CD4-positive, alpha-beta T cell (primary cell): ENCODE results near the gene DLL3. TPM values are rescaled to one million over a fixed set of nuclear protein-coding genes. Genes with fewer than 3 reads are reported as not detected.

Source experiments
- ATAC-seq: fragments of 200-7000 bp; cut with Tn5 transposase; one replicate; pipeline ENCODE4 v1.10.0; 2022; ENCODE audit warnings: mild to moderate bottlenecking; ENCODE audit not compliant: poor library complexity
- CTCF ChIA-PET: fragments of 350-600 bp; sonication (Branson Sonifier 250); formaldehyde crosslinking; loops from one replicate; lab custom pipeline; 2021; ENCODE audit warnings: antibody characterized with exemption, inconsistent platforms; lab: Charles Lee
- POLR2A ChIA-PET: fragments of 350-600 bp; sonication (Branson Sonifier 250); formaldehyde crosslinking; loops from one replicate; lab custom pipeline; 2021; ENCODE audit warnings: antibody characterized with exemption, inconsistent platforms; lab: Charles Lee
- DNase-seq, 14 experiments: peaks; one replicate each; pipeline ENCODE4 v3.0.0-alpha.2; 2013 to 2020; ENCODE audit warnings: mixed read lengths in 2 of 14
- H3K27ac ChIP-seq, 2 donors: one replicate each; pipeline versions ENCODE4 v1.5.1 to v1.7.0; 2013; ENCODE audit warnings: low read length in 2 of 2, low read depth in 1 of 2, mild to moderate bottlenecking in 1 of 2
- H3K27me3 ChIP-seq, 2 experiments: 1 replicate in 1 of 2; 2 replicates in 1 of 2; pipeline versions ENCODE4 v1.6.1 to v1.7.0; 2013; ENCODE audit warnings: low read length in 2 of 2, control low read depth in 1 of 2, mild to moderate bottlenecking in 1 of 2, moderate library complexity in 1 of 2; ENCODE audit not compliant: insufficient read depth in 2 of 2, control insufficient read depth in 1 of 2
- H3K36me3 ChIP-seq: one replicate; pipeline ENCODE4 v1.6.1; 2013; ENCODE audit warnings: low read length, control low read depth; ENCODE audit not compliant: insufficient read depth
- H3K4me1 ChIP-seq: one replicate; pipeline ENCODE4 v1.6.1; 2013; ENCODE audit warnings: low read length, control low read depth; ENCODE audit not compliant: insufficient read depth
- H3K4me3 ChIP-seq: one replicate; pipeline ENCODE4 v1.5.1; 2013; ENCODE audit warnings: mild to moderate bottlenecking, low read length, moderate library complexity
- H3K9me3 ChIP-seq, 2 experiments: 1 replicate in 1 of 2; 2 replicates in 1 of 2; pipeline versions ENCODE4 v1.6.1 to v1.7.0; 2013; ENCODE audit warnings: low read length in 2 of 2, mild to moderate bottlenecking in 2 of 2, control low read depth in 1 of 2, moderate library complexity in 1 of 2; ENCODE audit not compliant: control insufficient read depth in 1 of 2, insufficient read depth in 1 of 2
- H3K27ac Mint-ChIP-seq: one replicate; pipeline ENCODE4 v1.8.0; 2020; ENCODE audit warnings: mixed read lengths
- H3K27me3 Mint-ChIP-seq: one replicate; pipeline ENCODE4 v1.8.0; 2021; ENCODE audit warnings: mixed read lengths
- H3K36me3 Mint-ChIP-seq: one replicate; pipeline ENCODE4 v1.8.0; 2021; ENCODE audit warnings: low read depth, mixed read lengths
- H3K4me1 Mint-ChIP-seq: one replicate; pipeline ENCODE4 v1.8.0; 2021; ENCODE audit warnings: low read depth, mixed read lengths
- H3K4me3 Mint-ChIP-seq: one replicate; pipeline ENCODE4 v1.8.0; 2020; ENCODE audit warnings: mild to moderate bottlenecking, mixed read lengths
- H3K9me3 Mint-ChIP-seq: one replicate; pipeline ENCODE4 v1.8.0; 2020; ENCODE audit warnings: mixed read lengths
- intact Hi-C, 2 experiments: fragments of 100-400 bp; cut with DNase I in 1 of 2; cut with micrococcal nuclease in 1 of 2; formaldehyde crosslinking; loops; one replicate each; pipeline versions ENCODE4 v1.15.1 to v1.9.0; 2023 to 2025; cut with DNase I, micrococcal nuclease
- total RNA-seq, 174 experiments: library from RNA in 2 of 174; stranded (reverse) in 2 of 174; gene quantifications; one replicate each; pipeline ENCODE4 v1.2.3 and lab custom pipeline; 2021 to 2026
- TF ChIP-seq, protein P1 (sequence below): fragments of 200-600 bp; IDR thresholded peaks from one replicate; pipeline ENCODE4 v1.8.0; 2022; ENCODE audit warnings: antibody characterized with exemption, mild to moderate bottlenecking

DLL3 gene
- total RNA-seq, 2 experiments from 2014 or later, result not detected

DNA sequence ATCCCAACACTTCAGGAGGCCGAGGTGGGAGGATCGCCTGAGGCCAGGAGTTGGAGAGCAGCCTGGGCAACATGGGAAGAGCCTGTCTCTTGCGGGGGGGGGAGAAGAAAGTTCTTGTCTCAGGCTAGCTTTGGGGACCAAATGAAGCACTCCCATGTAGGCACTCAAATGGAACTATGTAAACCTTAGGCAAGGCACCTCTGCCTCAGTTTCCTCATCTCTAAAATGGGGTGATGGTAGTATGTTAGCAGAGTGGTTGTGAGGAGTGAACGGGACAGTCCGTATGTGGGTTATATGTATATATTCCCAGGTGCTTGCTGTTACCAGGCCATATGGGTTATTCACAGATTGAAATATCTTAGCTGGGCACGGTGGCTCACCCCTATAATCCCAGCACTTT, 6.5 kb upstream of the DLL3 start:
- intact Hi-C loops, result no loop called here
- Histone ChIP-seq H3K36me3 (peaks cover 32% of the 10 kb centered on the region), H3K27ac (no peak overlapping the region), H3K4me3 (no peak overlapping the region), H3K27me3 (no peaks in the 10 kb centered on the region), H3K9me3 (no peaks in the 10 kb centered on the region), H3K4me1 (no peaks in the 10 kb centered on the region)
- Mint-ChIP-seq H3K27me3 (peaks cover 6% of the 10 kb centered on the region), H3K36me3 (peaks cover 37% of the 10 kb centered on the region), H3K4me3 (no peak overlapping the region), H3K27ac (no peak overlapping the region), H3K9me3 (no peaks in the 10 kb centered on the region), H3K4me1 (no peaks in the 10 kb centered on the region)
- DNase-seq (no peak), ATAC-seq (no peak)
- CTCF ChIA-PET, result interaction anchor here (0.6 to 1.3 kb wide), 4 partner anchors 11 to 166 kb away, joined by 3 to 7 read pairs (median 4); no protein-coding TSS in a partner anchor
- POLR2A ChIA-PET, result no interaction called here
- TF ChIP-seq, protein P1, sequence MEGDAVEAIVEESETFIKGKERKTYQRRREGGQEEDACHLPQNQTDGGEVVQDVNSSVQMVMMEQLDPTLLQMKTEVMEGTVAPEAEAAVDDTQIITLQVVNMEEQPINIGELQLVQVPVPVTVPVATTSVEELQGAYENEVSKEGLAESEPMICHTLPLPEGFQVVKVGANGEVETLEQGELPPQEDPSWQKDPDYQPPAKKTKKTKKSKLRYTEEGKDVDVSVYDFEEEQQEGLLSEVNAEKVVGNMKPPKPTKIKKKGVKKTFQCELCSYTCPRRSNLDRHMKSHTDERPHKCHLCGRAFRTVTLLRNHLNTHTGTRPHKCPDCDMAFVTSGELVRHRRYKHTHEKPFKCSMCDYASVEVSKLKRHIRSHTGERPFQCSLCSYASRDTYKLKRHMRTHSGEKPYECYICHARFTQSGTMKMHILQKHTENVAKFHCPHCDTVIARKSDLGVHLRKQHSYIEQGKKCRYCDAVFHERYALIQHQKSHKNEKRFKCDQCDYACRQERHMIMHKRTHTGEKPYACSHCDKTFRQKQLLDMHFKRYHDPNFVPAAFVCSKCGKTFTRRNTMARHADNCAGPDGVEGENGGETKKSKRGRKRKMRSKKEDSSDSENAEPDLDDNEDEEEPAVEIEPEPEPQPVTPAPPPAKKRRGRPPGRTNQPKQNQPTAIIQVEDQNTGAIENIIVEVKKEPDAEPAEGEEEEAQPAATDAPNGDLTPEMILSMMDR, result no peak

DNA sequence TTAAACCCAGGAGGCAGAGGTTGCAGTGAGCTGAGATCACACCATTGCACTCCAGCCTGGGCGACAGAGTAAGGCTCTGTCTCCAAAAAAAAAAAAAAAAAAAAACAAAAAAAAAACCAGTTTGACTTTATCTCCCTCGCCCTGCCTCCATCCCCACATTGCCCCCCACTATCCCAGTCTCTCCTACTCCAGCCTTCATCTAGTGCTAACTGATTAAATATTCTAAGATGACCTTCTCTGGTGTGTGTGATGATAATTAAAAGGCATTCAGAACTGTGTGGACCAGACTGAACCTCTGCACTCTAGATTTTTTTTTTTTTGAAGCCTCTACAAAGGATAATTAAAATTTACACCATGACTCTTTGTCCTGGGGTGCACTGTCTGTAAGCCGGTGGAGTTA, 6.0 kb upstream of the DLL3 start:
- H3K36me3 ChIP-seq, result peaks cover 32% of the 10 kb centered on the region
- no peaks in the 10 kb centered on the region for H3K9me3 Mint-ChIP-seq
- peaks cover 3% of the 10 kb centered on the region in 2 experiments for H3K27me3 ChIP-seq
- H3K4me3 Mint-ChIP-seq, result no peak overlapping the region
- H3K9me3 ChIP-seq, result peaks cover 0 to 2% of the 10 kb centered on the region in 2 experiments
- no peak overlapping the region for H3K27ac Mint-ChIP-seq
- H3K27ac ChIP-seq, result no peak overlapping the region
- H3K4me1 Mint-ChIP-seq, result no peaks in the 10 kb centered on the region
- ChIA-PET POLR2A (no interaction called here), CTCF (interaction anchor here (0.6 to 1.3 kb wide), 3 partner anchors 10 to 166 kb away, joined by 3 to 7 read pairs (median 4); no protein-coding TSS in a partner anchor)
- intact Hi-C loops, result no loop called here
- no peak overlapping the region for H3K4me3 ChIP-seq
- H3K4me1 ChIP-seq, result peaks cover 2% of the 10 kb centered on the region
- TF ChIP-seq, protein P1, result no peak
- peaks cover 6% of the 10 kb centered on the region for H3K27me3 Mint-ChIP-seq
- ATAC-seq (no peak), DNase-seq (no peak)
- H3K36me3 Mint-ChIP-seq, result peaks cover 36% of the 10 kb centered on the region

DNA sequence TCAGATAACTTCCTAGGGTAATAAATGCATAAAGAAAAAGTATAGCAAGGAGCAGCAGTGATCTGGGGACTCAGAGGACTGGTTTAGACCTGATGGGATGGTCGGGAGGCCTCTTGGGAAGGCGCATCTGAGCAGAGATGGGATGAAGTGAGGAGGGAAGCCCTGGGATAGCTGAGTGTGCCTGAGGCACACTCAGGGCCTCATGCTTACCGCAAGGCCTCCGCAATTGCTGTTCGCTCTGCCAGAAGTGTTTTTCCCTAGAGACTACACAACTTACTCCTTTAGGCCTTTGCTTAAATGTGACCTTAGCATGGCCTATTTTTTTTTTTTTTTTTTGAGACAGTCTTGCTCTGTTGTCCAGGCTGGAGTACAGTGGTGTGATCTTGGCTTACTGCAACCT, 4.1 kb upstream of the DLL3 start:
- Mint-ChIP-seq H3K27ac (no peak overlapping the region), H3K4me1 (peaks cover 13% of the 10 kb centered on the region), H3K27me3 (peaks cover 23% of the 10 kb centered on the region), H3K36me3 (peaks cover 18% of the 10 kb centered on the region), H3K9me3 (no peaks in the 10 kb centered on the region), H3K4me3 (no peak overlapping the region)
- H3K27me3 ChIP-seq, result peaks cover 18 to 22% of the 10 kb centered on the region in 2 experiments
- H3K4me1 ChIP-seq, result peaks cover 20% of the 10 kb centered on the region
- ATAC-seq (no peak), DNase-seq (no peak)
- peaks cover 13% of the 10 kb centered on the region for H3K36me3 ChIP-seq
- H3K9me3 ChIP-seq, result peaks cover 0 to 8% of the 10 kb centered on the region in 2 experiments
- TF ChIP-seq, protein P1, result no peak
- no peak overlapping the region for H3K4me3 ChIP-seq
- intact Hi-C loops, result no loop called here
- no peak overlapping the region for H3K27ac ChIP-seq
- CTCF ChIA-PET, result no interaction called here
- POLR2A ChIA-PET, result no interaction called here
